Measurements from ENCODE around the gene CDH11. TPM values are rescaled to one million over a fixed set of nuclear protein-coding genes. Genes with fewer than 3 reads are reported as not detected.

CDH11 gene
- total and polyA plus RNA-seq, 10 of the 15 experiments (the other 5 are each of a cell fraction or from before 2014, with no cell fraction given) = 0.31 to 9.7 (median 0.87) TPM

GRCh38 chr16:64948056-64948455 lies 173.8 kb downstream of the CDH11 start:
- BruUV-seq (replicated peaks) = no TSS peak
- ChIA-PET POLR2A (no interaction called here), RAD21 (ENCODE audit: unreplicated experiment) (no interaction called here), CTCF (interaction anchor here (0.9 kb wide), 1 partner anchor 9 kb away, joined by 6 read pairs; no protein-coding TSS in a partner anchor), SMC1A (ENCODE audit: uncharacterized antibody, unreplicated experiment) (no interaction called here)
- in situ Hi-C loops (cut with MboI) (no loop called here), intact Hi-C loops (cut with micrococcal nuclease; ENCODE audit: unreplicated experiment) (no loop called here)
- Histone ChIP-seq H3K4me3 (no peak overlapping the region), H4K20me1 (ENCODE audit: control insufficient read depth, insufficient read depth) (no peaks in the 10 kb centered on the region), H3K27me3 (replicated peaks in 1 of 2; ENCODE audit: control insufficient read depth in 2 of 2, insufficient read depth in 2 of 2, low read length in 1 of 2) (no peaks in the 10 kb centered on the region), H3K4me1 (ENCODE audit: control insufficient read depth, insufficient read depth, low read length) (no peaks in the 10 kb centered on the region), H2AFZ (ENCODE audit: control insufficient read depth, low read depth, low read length) (no peak overlapping the region), H3K79me2 (ENCODE audit: control insufficient read depth, insufficient read depth, low read length) (no peaks in the 10 kb centered on the region), H3K9ac (ENCODE audit: control insufficient read depth, insufficient read depth, low read length) (no peak overlapping the region), H3K36me3 (ENCODE audit: control insufficient read depth in 2 of 2, insufficient read depth in 2 of 2, low read length in 1 of 2) (no peaks in the 10 kb centered on the region), H3K4me2 (ENCODE audit: control insufficient read depth, insufficient read depth) (no peak overlapping the region), H3K9me3 (replicated peaks; ENCODE audit: control insufficient read depth, insufficient read depth, low read length) (no peaks in the 10 kb centered on the region), H3K27ac (ENCODE audit: control insufficient read depth, insufficient read depth) (no peak overlapping the region)
- no peak for FAIRE-seq
- TF ChIP-seq BRCA1 (IDR thresholded peaks at IDR 0.05; ENCODE audit: low read depth, low read length) = no peak
- no peak for TF ChIP-seq SMARCA5 (IDR thresholded peaks at IDR 0.05)
- no peak for TF ChIP-seq TCF12 (IDR thresholded peaks at IDR 0.05; ENCODE audit: low read depth, low read length)
- no peak for TF ChIP-seq MEF2A (IDR thresholded peaks at IDR 0.05; ENCODE audit: insufficient read depth, low read depth, low read length)
- no peak for TF ChIP-seq DPF2 (IDR thresholded peaks at IDR 0.05)
- no peak for TF ChIP-seq NFXL1 (IDR thresholded peaks at IDR 0.05; ENCODE audit: borderline replicate concordance)
- TF ChIP-seq ZNF592 (IDR thresholded peaks at IDR 0.05) = no peak
- TF ChIP-seq CHD4 (IDR thresholded peaks at IDR 0.05) = no peak
- no peak for TF ChIP-seq KDM1A (IDR thresholded peaks at IDR 0.05; ENCODE audit: borderline replicate concordance)
- no peak for TF ChIP-seq SREBF2 (IDR thresholded peaks at IDR 0.05; ENCODE audit: low read length)
- no peak for TF ChIP-seq ZSCAN29 (IDR thresholded peaks at IDR 0.05)
- no peak for TF ChIP-seq BCL11A (IDR thresholded peaks at IDR 0.05; ENCODE audit: low read depth, low read length)
- TF ChIP-seq EGR1 (IDR thresholded peaks at IDR 0.05; ENCODE audit: borderline replicate concordance in 1 of 2, low read depth in 2 of 2, low read length in 2 of 2) = no peak
- TF ChIP-seq ZNF384 (IDR thresholded peaks at IDR 0.05; ENCODE audit: borderline replicate concordance, low read depth, low read length) = no peak
- no peak for TF ChIP-seq JUND (IDR thresholded peaks at IDR 0.05; ENCODE audit: low read depth, low read length)
- no peak for TF ChIP-seq PBX3 (IDR thresholded peaks at IDR 0.05; ENCODE audit: insufficient replicate concordance, low read depth, low read length)
- DNase-seq (ENCODE audit: low read depth, low spot score) = no peak
- ATAC-seq = no peak
- WGBS (ENCODE audit: insufficient coverage, insufficient replicate concordance, low lambda C conversion rate, missing lambda C conversion rate) = 0% methylated on average over 1 of the region's 1 CpG

Measured in GM12878 (cell line).